Activated T-cell treated with anti-CD3 and anti-CD28 coated beads for 4 hours (primary cell): ENCODE measurements around the gene R3HDM1.
"Not testable (repeated sequence)": the region's sequence is repeated elsewhere in the genome, so short reads cannot be mapped to it uniquely, and the experiment has no call there.

ENCODE experiments used
- DNase-seq: peaks from one replicate; pipeline ENCODE4 v3.0.0-alpha.2; 2020

Gene R3HDM1

GRCh38 chr2:135531231-135532197 lies at the start of gene R3HDM1:
TSS of gene R3HDM1 (plus strand) at chr2:135531484. CDS start at chr2:135604846, 73,362 bp downstream.
- DNase-seq = peak; percentile 95

GRCh38 chr2:135485441-135485840 lies 45.8 kb upstream of the R3HDM1 start:
- DNase-seq = no peak

GRCh38 chr2:135490376-135490775 lies 40.9 kb upstream of the R3HDM1 start:
- DNase-seq = no peak

GRCh38 chr2:135494503-135494902 lies 36.8 kb upstream of the R3HDM1 start:
- DNase-seq = no peak

GRCh38 chr2:135494917-135495316 lies 36.4 kb upstream of the R3HDM1 start:
- DNase-seq = no peak

- DNase-seq = not testable (repeated sequence)
Observed at GRCh38 chr2:135498588-135498987, 32.7 kb upstream of the R3HDM1 start.

GRCh38 chr2:135504811-135505210 lies 26.5 kb upstream of the R3HDM1 start:
- no peak for DNase-seq

GRCh38 chr2:135510577-135510976 lies 20.7 kb upstream of the R3HDM1 start:
- DNase-seq = no peak

- DNase-seq = no peak
Observed at GRCh38 chr2:135512099-135512498, 19.2 kb upstream of the R3HDM1 start.

- DNase-seq = no peak
Observed at GRCh38 chr2:135525786-135526185, 5.5 kb upstream of the R3HDM1 start.

- DNase-seq = no peak
Observed at GRCh38 chr2:135528006-135528405, 3.3 kb upstream of the R3HDM1 start.

- peak; percentile 90 for DNase-seq
Observed at GRCh38 chr2:135530313-135531230, 712 bp upstream of the R3HDM1 start, which contains the start of gene ZRANB3. TSS of gene ZRANB3 (minus strand) at chr2:135531218.

GRCh38 chr2:135532581-135532980 lies 1.3 kb downstream of the R3HDM1 start:
- DNase-seq = no peak

GRCh38 chr2:135533545-135533944 lies 2.3 kb downstream of the R3HDM1 start:
- DNase-seq = not testable (repeated sequence)

- DNase-seq = no peak
Observed at GRCh38 chr2:135546436-135546835, 15.2 kb downstream of the R3HDM1 start.

- DNase-seq = no peak
Observed at GRCh38 chr2:135547311-135547710, 16.0 kb downstream of the R3HDM1 start.

GRCh38 chr2:135551356-135551755 lies 20.1 kb downstream of the R3HDM1 start:
- DNase-seq = no peak

- no peak for DNase-seq
Observed at GRCh38 chr2:135552887-135553286, 21.6 kb downstream of the R3HDM1 start.

- DNase-seq = no peak
Observed at GRCh38 chr2:135555311-135555710, 24.0 kb downstream of the R3HDM1 start.

- DNase-seq = no peak
Observed at GRCh38 chr2:135557530-135557929, 26.2 kb downstream of the R3HDM1 start.

- no peak for DNase-seq
Observed at GRCh38 chr2:135561925-135562324, 30.6 kb downstream of the R3HDM1 start.

GRCh38 chr2:135563793-135564192 lies 32.5 kb downstream of the R3HDM1 start:
- DNase-seq = no peak

- DNase-seq = no peak
Observed at GRCh38 chr2:135570884-135571283, 39.6 kb downstream of the R3HDM1 start.
